GM12891 (cell line): ENCODE measurements around the gene PLA2G4A. TPM values are rescaled to one million over a fixed set of nuclear protein-coding genes. Genes with fewer than 3 reads are reported as not detected.

Source experiments
- DNase-seq: peaks from one replicate; pipeline ENCODE4 v3.0.0; 2011; ENCODE audit warnings: low spot score; ENCODE audit not compliant: insufficient read length
- FAIRE-seq: peaks from 2 replicates; lab custom pipeline; 2011; peaks lifted over from hg19 to GRCh38; lab: Jason Lieb, UNC
- PAX5 ChIP-seq: IDR thresholded peaks from 2 replicates; pipeline ENCODE4 v1.6.1; 2011; ENCODE audit warnings: low read length, moderate library complexity, mild to moderate bottlenecking; ENCODE audit not compliant: insufficient read depth, severe bottlenecking
- POLR2A ChIP-seq: IDR thresholded peaks from 2 replicates; pipeline ENCODE4 v1.6.1; 2011; ENCODE audit warnings: low read depth, low read length, control low read depth
- POLR2AphosphoS5 ChIP-seq: IDR thresholded peaks from 2 replicates; pipeline ENCODE4 v1.6.1; 2011; ENCODE audit warnings: low read depth, low read length, control low read depth
- POU2F2 ChIP-seq: IDR thresholded peaks from 2 replicates; pipeline ENCODE4 v1.6.1; 2011; ENCODE audit warnings: low read depth, mild to moderate bottlenecking, control low read depth, low read length, moderate library complexity
- SPI1 ChIP-seq: IDR thresholded peaks from 2 replicates; pipeline ENCODE4 v1.6.1; 2011; ENCODE audit warnings: low read depth, low read length, control low read depth
- TAF1 ChIP-seq: IDR thresholded peaks from 2 replicates; pipeline ENCODE4 v1.6.1; 2011; ENCODE audit warnings: low read depth, low read length, control low read depth
- polyA plus RNA-seq: library from polyadenylated mRNA; unstranded; fragments of >200 nt; gene quantifications from one replicate; pipeline ENCODE4 v1.2.1, GENCODE V29; 2012; ENCODE audit warnings: low read depth, missing spikeins, inconsistent platforms; ENCODE audit not compliant: missing spikeins

The PLA2G4A gene
- polyA plus RNA-seq = 1.3 TPM

- DNase-seq = no peak
- no peak for FAIRE-seq
- TF ChIP-seq PAX5 (no peak), TAF1 (no peak), POLR2AphosphoS5 (no peak), SPI1 (peak; percentile 36), POU2F2 (no peak), POLR2A (no peak)
Observed at GRCh38 chr1:186828611-186829454, at the start of gene PLA2G4A. Gene PLA2G4A, plus strand, starts transcription at chr1:186828949. Its CDS starts 25,406 bp downstream, at chr1:186854355.

- no peak for DNase-seq
- FAIRE-seq = no peak
- TF ChIP-seq POU2F2 (no peak), POLR2AphosphoS5 (no peak), PAX5 (no peak), SPI1 (no peak), TAF1 (no peak), POLR2A (no peak)
Observed at GRCh38 chr1:186780076-186780475, 48.7 kb upstream of the PLA2G4A start.

- DNase-seq (no peak), FAIRE-seq (no peak)
- TF ChIP-seq POLR2A (no peak), POU2F2 (no peak), SPI1 (no peak), PAX5 (no peak), TAF1 (no peak), POLR2AphosphoS5 (no peak)
Observed at GRCh38 chr1:186781730-186782129, 47.0 kb upstream of the PLA2G4A start.

GRCh38 chr1:186782791-186783190 lies 46.0 kb upstream of the PLA2G4A start:
- TF ChIP-seq TAF1 (no peak), POLR2AphosphoS5 (no peak), POLR2A (no peak), SPI1 (no peak), POU2F2 (no peak)
- FAIRE-seq (no peak), DNase-seq (no peak)

- no peak for TF ChIP-seq PAX5
- TF ChIP-seq SPI1 = no peak
- no peak for TF ChIP-seq POU2F2
- no peak for TF ChIP-seq POLR2AphosphoS5
- TF ChIP-seq POLR2A = no peak
- no peak for TF ChIP-seq TAF1
- DNase-seq (no peak), FAIRE-seq (no peak)
Observed at GRCh38 chr1:186783193-186783592, 45.6 kb upstream of the PLA2G4A start.

- DNase-seq = no peak
- FAIRE-seq = no peak
- TF ChIP-seq POU2F2 = no peak
- TF ChIP-seq POLR2A = no peak
- no peak for TF ChIP-seq PAX5
- no peak for TF ChIP-seq POLR2AphosphoS5
- TF ChIP-seq TAF1 = no peak
- no peak for TF ChIP-seq SPI1
Observed at GRCh38 chr1:186785503-186785902, 43.2 kb upstream of the PLA2G4A start.

- no peak for TF ChIP-seq TAF1
- TF ChIP-seq POU2F2 = no peak
- TF ChIP-seq SPI1 = no peak
- no peak for TF ChIP-seq PAX5
- TF ChIP-seq POLR2AphosphoS5 = no peak
- no peak for TF ChIP-seq POLR2A
- no peak for FAIRE-seq
- no peak for DNase-seq
Observed at GRCh38 chr1:186790101-186790500, 38.6 kb upstream of the PLA2G4A start.

- FAIRE-seq (no peak), DNase-seq (no peak)
- TF ChIP-seq POU2F2 (no peak), POLR2AphosphoS5 (no peak), SPI1 (no peak), TAF1 (no peak), PAX5 (no peak), POLR2A (no peak)
Observed at GRCh38 chr1:186792870-186793581, 35.7 kb upstream of the PLA2G4A start.

GRCh38 chr1:186793582-186793927 lies 35.2 kb upstream of the PLA2G4A start:
- TF ChIP-seq SPI1 = no peak
- no peak for TF ChIP-seq PAX5
- TF ChIP-seq TAF1 = no peak
- TF ChIP-seq POLR2A = no peak
- no peak for TF ChIP-seq POU2F2
- FAIRE-seq (no peak), DNase-seq (no peak)
